Fibroblast of lung (primary cell): ENCODE results near the gene CCNT2.

ENCODE experiments used
- CTCF ChIP-seq, 2 donors: IDR thresholded peaks in 1 of 2; conservative IDR thresholded peaks in 1 of 2; 1 replicate in 1 of 2; 2 replicates in 1 of 2; pipeline ENCODE4 v1.5.1; 2011 to 2012; ENCODE audit warnings: low read length in 2 of 2, control low read depth in 1 of 2, inconsistent platforms in 1 of 2, low read depth in 1 of 2, mild to moderate bottlenecking in 1 of 2
- EZH2 ChIP-seq: IDR thresholded peaks from 2 replicates; pipeline ENCODE4 v1.5.1; 2012; ENCODE audit warnings: low read length, control low read depth, mild to moderate bottlenecking; ENCODE audit errors: missing control alignments

GRCh38 chr2:134957477-134957876 lies 38.9 kb downstream of the CCNT2 start:
- no peak for TF ChIP-seq EZH2
- no peak for TF ChIP-seq CTCF (conservative IDR thresholded peaks at IDR 0.05 in 1 of 2, IDR thresholded peaks at IDR 0.05 in 1 of 2; ENCODE audit: low read depth in 1 of 2, low read length in 2 of 2)
